Parathyroid adenoma (tissue), 2 donors: ENCODE measurements around the gene RPUSD1.

Experiments used
- H2AFZ ChIP-seq: fragments of 300-600 bp; sonication (generic); one replicate; pipeline ENCODE4 v1.7.0; 2017; ENCODE audit warnings: antibody characterized with exemption, mild to moderate bottlenecking
- H3K27ac ChIP-seq: fragments of 300-600 bp; sonication (generic); one replicate; pipeline ENCODE4 v1.7.0; 2017
- H3K27me3 ChIP-seq: fragments of 300-600 bp; sonication (generic); one replicate; pipeline ENCODE4 v1.7.0; 2017; ENCODE audit warnings: low read length; ENCODE audit not compliant: control insufficient read depth, insufficient read depth
- H3K36me3 ChIP-seq: fragments of 300-600 bp; sonication (generic); one replicate; pipeline ENCODE4 v1.7.0; 2017; ENCODE audit warnings: low read length; ENCODE audit not compliant: control insufficient read depth, insufficient read depth
- H3K4me1 ChIP-seq: fragments of 300-600 bp; sonication (generic); one replicate; pipeline ENCODE4 v1.7.0; 2017; ENCODE audit warnings: control low read depth
- H3K4me2 ChIP-seq: fragments of 300-600 bp; sonication (generic); one replicate; pipeline ENCODE4 v1.7.0; 2017; ENCODE audit warnings: low read length
- H3K4me3 ChIP-seq: fragments of 300-600 bp; sonication (generic); one replicate; pipeline ENCODE4 v1.7.0; 2017; ENCODE audit warnings: low read depth, low read length
- H3K79me2 ChIP-seq: fragments of 300-600 bp; sonication (generic); one replicate; pipeline ENCODE4 v1.7.0; 2017; ENCODE audit warnings: control low read depth
- H3K9ac ChIP-seq: fragments of 300-600 bp; sonication (generic); one replicate; pipeline ENCODE4 v1.7.0; 2017; ENCODE audit warnings: mild to moderate bottlenecking
- H3K9me3 ChIP-seq: fragments of 300-600 bp; sonication (generic); one replicate; pipeline ENCODE4 v1.7.0; 2017; ENCODE audit warnings: low read length; ENCODE audit not compliant: control insufficient read depth
- TF ChIP-seq, protein P1 (sequence below): fragments of 300-600 bp; sonication (generic); IDR thresholded peaks from one replicate; pipeline ENCODE4 v1.7.0; 2017; ENCODE audit warnings: antibody characterized with exemption, mild to moderate bottlenecking
- donor health status: primary hyperparathyroidism.

Gene RPUSD1

DNA sequence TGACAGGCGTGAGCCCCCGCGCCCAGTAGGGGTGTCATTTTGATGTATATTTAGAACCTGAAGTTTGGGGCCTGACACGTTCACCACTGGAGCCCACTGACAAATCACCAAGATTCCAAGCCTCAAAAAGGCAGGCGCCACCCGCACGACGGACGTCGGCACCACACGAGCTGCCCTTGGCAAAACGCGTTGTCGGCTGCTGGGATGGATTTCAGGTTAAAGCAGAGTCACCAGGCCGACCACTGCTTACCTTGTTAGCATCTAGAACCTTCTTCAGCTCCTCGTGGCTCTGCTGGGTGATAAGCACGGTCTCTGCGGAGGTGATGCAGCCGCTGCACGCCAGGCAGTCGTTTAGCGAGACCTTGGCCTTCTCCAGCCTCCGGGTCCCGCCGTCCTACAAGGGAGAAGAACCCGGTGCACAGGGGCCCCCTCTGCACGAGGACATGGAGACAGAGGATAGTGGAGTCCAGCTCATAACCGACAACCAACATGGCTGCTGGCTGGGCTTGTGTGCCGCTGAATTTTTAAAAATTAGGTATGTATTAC is 51.2 kb downstream of the RPUSD1 start:
- no peaks in the 10 kb centered on the region for H3K9me3 ChIP-seq
- TF ChIP-seq, protein P1, sequence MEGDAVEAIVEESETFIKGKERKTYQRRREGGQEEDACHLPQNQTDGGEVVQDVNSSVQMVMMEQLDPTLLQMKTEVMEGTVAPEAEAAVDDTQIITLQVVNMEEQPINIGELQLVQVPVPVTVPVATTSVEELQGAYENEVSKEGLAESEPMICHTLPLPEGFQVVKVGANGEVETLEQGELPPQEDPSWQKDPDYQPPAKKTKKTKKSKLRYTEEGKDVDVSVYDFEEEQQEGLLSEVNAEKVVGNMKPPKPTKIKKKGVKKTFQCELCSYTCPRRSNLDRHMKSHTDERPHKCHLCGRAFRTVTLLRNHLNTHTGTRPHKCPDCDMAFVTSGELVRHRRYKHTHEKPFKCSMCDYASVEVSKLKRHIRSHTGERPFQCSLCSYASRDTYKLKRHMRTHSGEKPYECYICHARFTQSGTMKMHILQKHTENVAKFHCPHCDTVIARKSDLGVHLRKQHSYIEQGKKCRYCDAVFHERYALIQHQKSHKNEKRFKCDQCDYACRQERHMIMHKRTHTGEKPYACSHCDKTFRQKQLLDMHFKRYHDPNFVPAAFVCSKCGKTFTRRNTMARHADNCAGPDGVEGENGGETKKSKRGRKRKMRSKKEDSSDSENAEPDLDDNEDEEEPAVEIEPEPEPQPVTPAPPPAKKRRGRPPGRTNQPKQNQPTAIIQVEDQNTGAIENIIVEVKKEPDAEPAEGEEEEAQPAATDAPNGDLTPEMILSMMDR: no peak
- H3K4me3 ChIP-seq: no peak overlapping the region
- no peaks in the 10 kb centered on the region for H3K27me3 ChIP-seq
- no peak overlapping the region for H2AFZ ChIP-seq
- H3K9ac ChIP-seq: no peak overlapping the region
- no peaks in the 10 kb centered on the region for H3K36me3 ChIP-seq
- no peak overlapping the region for H3K27ac ChIP-seq
- H3K4me2 ChIP-seq: no peak overlapping the region
- peaks cover 2% of the 10 kb centered on the region for H3K4me1 ChIP-seq
- peaks cover 4% of the 10 kb centered on the region for H3K79me2 ChIP-seq

- H3K36me3 ChIP-seq: no peaks in the 10 kb centered on the region
Observed at GRCh38 chr16:735982-736453, 52.2 kb downstream of the RPUSD1 start.

GRCh38 chr16:734981-735881 is 53.0 kb downstream of the RPUSD1 start:
- Histone ChIP-seq H3K27me3 (no peaks in the 10 kb centered on the region), H3K36me3 (no peaks in the 10 kb centered on the region), H3K4me3 (no peak overlapping the region), H3K4me1 (peaks cover 2% of the 10 kb centered on the region), H3K9me3 (no peaks in the 10 kb centered on the region), H3K79me2 (peaks cover 4% of the 10 kb centered on the region), H3K9ac (no peak overlapping the region), H3K4me2 (no peak overlapping the region), H3K27ac (no peak overlapping the region), H2AFZ (no peak overlapping the region)
- TF ChIP-seq, protein P1: no peak

More at GRCh38 chr16:735982-736453, 52.2 kb downstream of the RPUSD1 start:
- no peaks in the 10 kb centered on the region for H3K9me3 ChIP-seq
- no peaks in the 10 kb centered on the region for H3K27me3 ChIP-seq
- no peak overlapping the region for H3K9ac ChIP-seq
- no peak overlapping the region for H3K4me3 ChIP-seq
- H3K4me2 ChIP-seq: no peak overlapping the region
- peaks cover 4% of the 10 kb centered on the region for H3K79me2 ChIP-seq
- TF ChIP-seq, protein P1: no peak
- no peak overlapping the region for H3K27ac ChIP-seq
- no peak overlapping the region for H2AFZ ChIP-seq
- H3K4me1 ChIP-seq: peaks cover 2% of the 10 kb centered on the region
